ENCODE results near the gene KRT80. TPM values are rescaled to one million over a fixed set of nuclear protein-coding genes. Genes with fewer than 3 reads are reported as not detected.

Gene KRT80
- total RNA-seq, 1 donor, result under 0.01 TPM

GRCh38 chr12:52182898-52183543 is 8.8 kb downstream of the KRT80 start:
- no peak for DNase-seq (ENCODE audit: low read depth in 2 of 3, low spot score in 2 of 3)

- DNase-seq (ENCODE audit: low read depth in 2 of 3, low spot score in 2 of 3), result no peak
These were observed 9.4 kb downstream of the KRT80 start for GRCh38 chr12:52182384-52182783.

- no peak for DNase-seq (ENCODE audit: low read depth in 2 of 3, low spot score in 2 of 3)
These were observed 10.1 kb downstream of the KRT80 start for GRCh38 chr12:52181746-52182145.

GRCh38 chr12:52180971-52181628 is 10.7 kb downstream of the KRT80 start:
- no peak for DNase-seq (ENCODE audit: low read depth in 2 of 3, low spot score in 2 of 3)

GRCh38 chr12:52179396-52179973 is 12.3 kb downstream of the KRT80 start:
- DNase-seq (ENCODE audit: low read depth in 2 of 3, low spot score in 2 of 3), result no peak

- no peak for DNase-seq (ENCODE audit: low read depth in 2 of 3, low spot score in 2 of 3)
These were observed 12.8 kb downstream of the KRT80 start for GRCh38 chr12:52178984-52179383.

- DNase-seq (ENCODE audit: low read depth in 2 of 3, low spot score in 2 of 3), result no peak
These were observed 13.4 kb downstream of the KRT80 start for GRCh38 chr12:52178443-52178842.

- peak in 1 of 3 donors; percentile 34 for DNase-seq (ENCODE audit: low read depth in 2 of 3, low spot score in 2 of 3)
These were observed 16.2 kb downstream of the KRT80 start for GRCh38 chr12:52175371-52176350.

GRCh38 chr12:52173526-52173925 is 18.3 kb downstream of the KRT80 start:
- no peak for DNase-seq (ENCODE audit: low read depth in 2 of 3, low spot score in 2 of 3)

- no peak for DNase-seq (ENCODE audit: low read depth in 2 of 3, low spot score in 2 of 3)
These were observed 18.9 kb downstream of the KRT80 start for GRCh38 chr12:52172956-52173355.

- peak in 1 of 3 donors; percentile 41 for DNase-seq (ENCODE audit: low read depth in 2 of 3, low spot score in 2 of 3)
These were observed 19.8 kb downstream of the KRT80 start for GRCh38 chr12:52171950-52172512.

GRCh38 chr12:52170827-52171226 is 21.0 kb downstream of the KRT80 start:
- no peak for DNase-seq (ENCODE audit: low read depth in 2 of 3, low spot score in 2 of 3)

GRCh38 chr12:52169886-52170285 is 21.9 kb downstream of the KRT80 start:
- no peak for DNase-seq (ENCODE audit: low read depth in 2 of 3, low spot score in 2 of 3)

- DNase-seq (ENCODE audit: low read depth in 2 of 3, low spot score in 2 of 3), result no peak
These were observed 23.6 kb downstream of the KRT80 start for GRCh38 chr12:52168019-52168717.

GRCh38 chr12:52167526-52167925 is 24.3 kb downstream of the KRT80 start:
- DNase-seq (ENCODE audit: low read depth in 2 of 3, low spot score in 2 of 3), result no peak

GRCh38 chr12:52166672-52167071 is 25.1 kb downstream of the KRT80 start:
- no peak for DNase-seq (ENCODE audit: low read depth in 2 of 3, low spot score in 2 of 3)

- DNase-seq (ENCODE audit: low read depth in 2 of 3, low spot score in 2 of 3), result no peak
These were observed 26.5 kb downstream of the KRT80 start for GRCh38 chr12:52165096-52165855.

- DNase-seq (ENCODE audit: low read depth in 2 of 3, low spot score in 2 of 3), result no peak
These were observed 27.2 kb downstream of the KRT80 start for GRCh38 chr12:52164624-52165023.

GRCh38 chr12:52162981-52163380 is 28.8 kb downstream of the KRT80 start:
- DNase-seq (ENCODE audit: low read depth in 2 of 3, low spot score in 2 of 3), result no peak
